Mucosa of descending colon (tissue), 3 donors: ENCODE results near the gene SELP. TPM values are rescaled to one million over a fixed set of nuclear protein-coding genes. Genes with fewer than 3 reads are reported as not detected.
A peak's percentile ranks its signal among the peaks of the same experiment; 100 is the strongest.

ENCODE experiments used
- ATAC-seq: fragments of 200-7000 bp; cut with Tn5 transposase; one replicate; pipeline ENCODE4 v1.9.1; 2020; ENCODE audit warnings: mild to moderate bottlenecking, moderate library complexity
- DNase-seq, 3 donors: peaks; one replicate each; pipeline ENCODE4 v3.0.0-alpha.2; 2020
- H3K36me3 ChIP-seq: fragments of 200-600 bp; one replicate; pipeline ENCODE4 v1.8.0; 2021; ENCODE audit warnings: low read depth, mild to moderate bottlenecking
- H3K4me1 ChIP-seq: fragments of 200-600 bp; one replicate; pipeline ENCODE4 v1.8.0; 2021; ENCODE audit warnings: low read depth, mild to moderate bottlenecking
- H3K4me3 ChIP-seq: fragments of 200-600 bp; one replicate; pipeline ENCODE4 v1.8.0; 2021; ENCODE audit warnings: mild to moderate bottlenecking
- H3K9me3 ChIP-seq: fragments of 200-600 bp; one replicate; pipeline ENCODE4 v1.8.0; 2021; ENCODE audit warnings: mild to moderate bottlenecking
- intact Hi-C, 2 donors: fragments of 100-400 bp; cut with DNase I in 1 of 2; cut with micrococcal nuclease in 1 of 2; formaldehyde crosslinking; loops; one replicate each; pipeline versions ENCODE4 v1.11.0 to v1.11.1; 2022; cut with DNase I, micrococcal nuclease
- total RNA-seq, 3 donors: library from RNA; stranded (reverse); fragmentation: NEBNext Ultra II Directional in 2 of 3; extraction: Animal tissue kit (Norgen Biotek cat#: 25700) in 2 of 3; gene quantifications; one replicate each; pipeline versions ENCODE4 v1.2.1 to v1.2.4, GENCODE V29; 2021 to 2023
- TF ChIP-seq, protein P1 (sequence below): fragments of 200-600 bp; IDR thresholded peaks from one replicate; pipeline ENCODE4 v1.8.0; 2022; ENCODE audit warnings: antibody characterized with exemption, mild to moderate bottlenecking
- donor health status: DM: no; HTN: no; CAD: no; lungs with moderate emphysema.
- donor health status: DM: no; HTN: no; CAD: no.
- donor health status: DM: no; HTN: yes; CAD: no.

The SELP gene
- total RNA-seq, 3 donors from 2014 or later, result 1.9 to 4.2 (median 2.4) TPM

DNA sequence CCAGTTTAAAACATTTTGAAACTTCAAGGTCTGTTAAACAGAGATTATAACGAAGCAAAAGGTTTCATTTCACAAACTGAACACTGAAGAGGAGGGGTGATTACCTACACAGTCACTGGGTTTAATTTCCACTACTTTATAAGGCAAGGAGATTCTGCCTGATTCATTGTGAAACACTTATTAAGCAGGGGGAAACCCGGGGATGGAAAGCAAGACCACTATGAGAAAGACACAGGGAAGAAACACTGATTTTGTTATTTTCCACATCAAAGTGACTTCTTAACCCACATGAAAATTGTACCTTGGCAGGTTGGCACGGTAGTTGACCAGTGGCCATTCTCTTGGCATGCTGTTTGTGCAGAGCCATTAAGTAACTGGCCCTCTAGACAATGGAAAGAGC, 35.5 kb downstream of the SELP start:
- H3K4me3 ChIP-seq, result no peak overlapping the region
- DNase-seq (no peak), ATAC-seq (no peak)
- H3K9me3 ChIP-seq, result no peaks in the 10 kb centered on the region
- TF ChIP-seq, protein P1, sequence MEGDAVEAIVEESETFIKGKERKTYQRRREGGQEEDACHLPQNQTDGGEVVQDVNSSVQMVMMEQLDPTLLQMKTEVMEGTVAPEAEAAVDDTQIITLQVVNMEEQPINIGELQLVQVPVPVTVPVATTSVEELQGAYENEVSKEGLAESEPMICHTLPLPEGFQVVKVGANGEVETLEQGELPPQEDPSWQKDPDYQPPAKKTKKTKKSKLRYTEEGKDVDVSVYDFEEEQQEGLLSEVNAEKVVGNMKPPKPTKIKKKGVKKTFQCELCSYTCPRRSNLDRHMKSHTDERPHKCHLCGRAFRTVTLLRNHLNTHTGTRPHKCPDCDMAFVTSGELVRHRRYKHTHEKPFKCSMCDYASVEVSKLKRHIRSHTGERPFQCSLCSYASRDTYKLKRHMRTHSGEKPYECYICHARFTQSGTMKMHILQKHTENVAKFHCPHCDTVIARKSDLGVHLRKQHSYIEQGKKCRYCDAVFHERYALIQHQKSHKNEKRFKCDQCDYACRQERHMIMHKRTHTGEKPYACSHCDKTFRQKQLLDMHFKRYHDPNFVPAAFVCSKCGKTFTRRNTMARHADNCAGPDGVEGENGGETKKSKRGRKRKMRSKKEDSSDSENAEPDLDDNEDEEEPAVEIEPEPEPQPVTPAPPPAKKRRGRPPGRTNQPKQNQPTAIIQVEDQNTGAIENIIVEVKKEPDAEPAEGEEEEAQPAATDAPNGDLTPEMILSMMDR, result no peak
- intact Hi-C loops, result no loop called here
- no peaks in the 10 kb centered on the region for H3K36me3 ChIP-seq
- H3K4me1 ChIP-seq, result no peaks in the 10 kb centered on the region

DNA sequence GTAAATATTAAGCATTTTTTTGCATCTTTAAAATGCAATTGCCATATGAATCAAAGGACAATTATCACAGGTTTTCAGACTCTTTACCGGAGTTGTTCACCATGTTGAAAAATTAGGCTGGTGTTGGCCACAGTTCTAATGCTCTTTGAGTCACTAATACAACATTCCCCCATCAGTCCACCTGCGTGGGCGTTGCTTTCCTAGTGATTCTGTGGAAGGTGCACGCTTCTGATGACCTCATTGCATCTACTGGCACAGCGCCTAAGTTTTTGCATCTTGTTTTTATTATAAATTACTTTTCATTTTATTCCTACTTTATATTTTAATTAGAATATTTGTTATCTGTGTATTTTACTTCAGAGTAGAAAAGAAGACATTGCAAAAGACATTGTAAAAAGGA, 39.0 kb downstream of the SELP start:
- no peaks in the 10 kb centered on the region for H3K36me3 ChIP-seq
- ATAC-seq (no peak), DNase-seq (no peak)
- intact Hi-C loops, result no loop called here
- no peak overlapping the region for H3K4me3 ChIP-seq
- no peaks in the 10 kb centered on the region for H3K4me1 ChIP-seq
- H3K9me3 ChIP-seq, result no peaks in the 10 kb centered on the region
- TF ChIP-seq, protein P1, result no peak

DNA sequence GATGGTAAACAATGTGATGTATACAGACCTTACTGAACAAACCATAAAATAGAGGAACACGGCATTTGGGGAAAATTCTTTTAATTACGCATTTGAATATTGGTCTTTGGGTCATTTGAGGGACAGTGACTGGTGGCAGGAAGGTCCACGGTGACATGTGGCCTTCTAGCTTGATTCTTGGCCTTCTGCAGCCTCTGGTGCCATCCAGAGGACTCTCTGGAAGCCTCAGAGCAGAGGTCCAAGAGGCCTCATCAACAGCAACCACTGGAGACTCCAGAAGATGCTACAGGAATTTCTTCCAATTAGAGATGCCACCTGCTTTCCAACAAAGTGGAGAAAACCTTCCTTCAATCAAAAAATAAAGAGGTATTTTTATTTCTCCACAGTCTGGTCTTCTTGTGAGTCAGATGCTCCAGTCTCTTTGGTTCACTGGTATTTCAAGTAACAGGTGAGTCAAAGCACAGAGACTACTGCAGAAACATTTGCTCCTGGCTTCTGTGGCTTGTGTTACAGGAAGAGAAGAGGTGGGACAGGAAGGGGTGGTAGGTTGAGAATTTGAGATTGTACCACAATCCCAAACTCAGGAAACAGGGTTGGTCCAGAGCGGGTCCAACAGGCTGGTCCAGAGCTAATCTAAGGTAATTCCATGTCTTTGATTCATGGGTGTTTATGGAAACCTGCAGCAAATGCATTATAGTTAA, 41.0 kb downstream of the SELP start:
- DNase-seq, result no peak
- TF ChIP-seq, protein P1, result no peak
- intact Hi-C loops, result loop anchor here in 1 of 2 donors (5.0 kb wide), 1 partner anchor 123 kb away; the partner anchor contains the start of gene SELL
- H3K9me3 ChIP-seq, result no peaks in the 10 kb centered on the region
- no peak overlapping the region for H3K4me3 ChIP-seq
- ATAC-seq, result no peak
- no peaks in the 10 kb centered on the region for H3K4me1 ChIP-seq
- H3K36me3 ChIP-seq, result no peaks in the 10 kb centered on the region

DNA sequence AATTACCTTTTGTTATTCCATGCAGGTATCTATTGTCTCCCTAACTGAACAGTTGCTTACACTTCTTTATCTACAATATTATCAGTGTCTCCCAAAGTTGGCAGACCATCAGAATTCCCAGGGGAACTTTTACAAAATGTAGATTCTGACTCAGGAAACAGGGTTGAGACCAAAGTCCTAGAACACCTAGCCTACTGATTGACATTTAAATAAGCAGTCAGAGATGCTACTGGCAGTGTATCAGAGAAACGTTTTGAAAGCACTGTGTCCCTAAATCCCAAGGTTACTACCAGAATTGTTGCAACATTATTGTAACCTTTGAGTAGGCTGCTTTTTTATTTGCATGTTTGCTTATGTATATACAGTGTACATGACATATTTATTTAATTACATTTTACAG, 41.8 kb downstream of the SELP start:
- Histone ChIP-seq H3K4me3 (no peak overlapping the region), H3K36me3 (no peaks in the 10 kb centered on the region), H3K4me1 (no peaks in the 10 kb centered on the region), H3K9me3 (no peaks in the 10 kb centered on the region)
- DNase-seq, result no peak
- TF ChIP-seq, protein P1, result no peak
- no peak for ATAC-seq
- intact Hi-C loops, result loop anchor here in 1 of 2 donors (5.0 kb wide), 1 partner anchor 124 kb away; the partner anchor contains the start of gene SELL

DNA sequence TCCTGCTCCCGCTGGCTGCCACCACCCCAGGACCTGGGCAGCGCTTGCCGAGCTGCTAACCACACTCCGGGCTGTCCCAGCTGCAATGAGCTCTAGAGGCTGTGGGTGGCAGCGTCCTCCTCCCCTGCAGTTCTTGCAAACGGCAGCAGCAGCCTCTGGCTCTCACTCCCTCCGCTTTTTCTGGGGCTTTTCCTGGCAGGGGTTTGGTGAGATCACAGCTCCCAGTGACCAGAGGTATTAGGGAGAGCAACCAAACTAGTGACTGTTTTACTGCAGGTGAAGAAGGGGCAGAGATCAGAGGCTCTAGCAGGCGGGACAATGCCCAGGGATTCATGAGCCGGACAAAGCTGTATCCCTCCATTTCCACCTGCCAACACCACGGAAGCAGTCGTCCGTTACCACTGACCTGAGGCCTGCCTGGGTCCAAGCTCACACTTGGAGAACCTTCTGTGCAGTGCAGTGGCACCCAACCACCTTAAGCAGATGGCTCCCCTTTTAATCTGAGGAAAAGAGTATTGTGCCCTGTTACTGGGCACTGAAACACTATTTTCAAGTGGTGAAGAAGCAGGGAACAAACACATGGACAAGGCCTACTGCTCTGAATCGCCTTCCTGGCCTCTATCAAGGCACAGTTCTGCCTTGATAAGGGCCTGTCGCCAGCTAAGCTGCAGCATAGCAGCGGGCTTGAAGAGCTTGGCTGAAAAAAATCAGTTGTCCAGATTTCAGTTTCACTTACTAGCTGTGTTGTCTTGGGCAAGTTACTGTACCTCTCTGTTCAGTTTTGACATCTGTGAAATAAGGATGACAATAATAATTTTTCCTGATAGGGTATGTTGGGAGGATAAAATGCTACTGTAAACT, 43.3 kb downstream of the SELP start, which contains the start of gene F5:
Gene F5 (minus strand): TSS at position 87 of the 861 bp plus-strand sequence. CDS start 95 bp downstream, outside the sequence.
- no peaks in the 10 kb centered on the region for H3K4me1 ChIP-seq
- TF ChIP-seq, protein P1, result peak; percentile 36
- H3K9me3 ChIP-seq, result no peaks in the 10 kb centered on the region
- ATAC-seq (peak; percentile 100), DNase-seq (peak; percentile 73 to 87 (median 81))
- H3K36me3 ChIP-seq, result no peaks in the 10 kb centered on the region
- H3K4me3 ChIP-seq, result no peak within 1 kb of the TSS
- intact Hi-C loops, result loop anchor here in 1 of 2 donors (5.0 kb wide), 1 partner anchor 126 kb away; the partner anchor contains the start of gene SELL
